Activated CD4-positive, alpha-beta T cell treated with anti-CD3 and anti-CD28 coated beads, Interleukin-2, amount 10 ng/mL, durations not matched to agents 7 days and 5 days (primary cell): ENCODE data around the gene ATP6V0A1. TPM values are rescaled to one million over a fixed set of nuclear protein-coding genes. Genes with fewer than 3 reads are reported as not detected.
"Not testable (repeated sequence)": the region's sequence is repeated elsewhere in the genome, so short reads cannot be mapped to it uniquely, and the experiment has no call there.

Experiments used
- CTCF ChIA-PET: fragments of 350-600 bp; sonication (Branson Sonifier 250); formaldehyde crosslinking; loops from one replicate; lab custom pipeline; 2021; ENCODE audit warnings: antibody characterized with exemption; lab: Charles Lee
- POLR2A ChIA-PET: fragments of 350-600 bp; sonication (Branson Sonifier 250); formaldehyde crosslinking; loops from one replicate; lab custom pipeline; 2021; ENCODE audit warnings: antibody characterized with exemption; lab: Charles Lee
- DNase-seq: peaks from one replicate; pipeline ENCODE4 v3.0.0-alpha.2; 2020
- H3K27ac Mint-ChIP-seq: one replicate; pipeline ENCODE4 v1.8.0; 2021; ENCODE audit warnings: mild to moderate bottlenecking, moderate library complexity, mixed read lengths
- H3K27me3 Mint-ChIP-seq: one replicate; pipeline ENCODE4 v1.8.0; 2021; ENCODE audit warnings: mixed read lengths
- H3K36me3 Mint-ChIP-seq: one replicate; pipeline ENCODE4 v1.8.0; 2021; ENCODE audit warnings: low read depth, mixed read lengths
- H3K4me1 Mint-ChIP-seq: one replicate; pipeline ENCODE4 v1.8.0; 2021; ENCODE audit warnings: mixed read lengths
- H3K4me3 Mint-ChIP-seq: one replicate; pipeline ENCODE4 v1.8.0; 2021; ENCODE audit warnings: mild to moderate bottlenecking, moderate library complexity, mixed read lengths
- H3K9me3 Mint-ChIP-seq: one replicate; pipeline ENCODE4 v1.8.0; 2021; ENCODE audit warnings: mixed read lengths
- total RNA-seq, 2 experiments: library from RNA; stranded (reverse); gene quantifications; one replicate each; pipeline ENCODE4 v1.2.3, GENCODE V29; 2021

The ATP6V0A1 gene
- total RNA-seq, 2 experiments from 2014 or later, result 4.9 to 8.9 TPM

DNA sequence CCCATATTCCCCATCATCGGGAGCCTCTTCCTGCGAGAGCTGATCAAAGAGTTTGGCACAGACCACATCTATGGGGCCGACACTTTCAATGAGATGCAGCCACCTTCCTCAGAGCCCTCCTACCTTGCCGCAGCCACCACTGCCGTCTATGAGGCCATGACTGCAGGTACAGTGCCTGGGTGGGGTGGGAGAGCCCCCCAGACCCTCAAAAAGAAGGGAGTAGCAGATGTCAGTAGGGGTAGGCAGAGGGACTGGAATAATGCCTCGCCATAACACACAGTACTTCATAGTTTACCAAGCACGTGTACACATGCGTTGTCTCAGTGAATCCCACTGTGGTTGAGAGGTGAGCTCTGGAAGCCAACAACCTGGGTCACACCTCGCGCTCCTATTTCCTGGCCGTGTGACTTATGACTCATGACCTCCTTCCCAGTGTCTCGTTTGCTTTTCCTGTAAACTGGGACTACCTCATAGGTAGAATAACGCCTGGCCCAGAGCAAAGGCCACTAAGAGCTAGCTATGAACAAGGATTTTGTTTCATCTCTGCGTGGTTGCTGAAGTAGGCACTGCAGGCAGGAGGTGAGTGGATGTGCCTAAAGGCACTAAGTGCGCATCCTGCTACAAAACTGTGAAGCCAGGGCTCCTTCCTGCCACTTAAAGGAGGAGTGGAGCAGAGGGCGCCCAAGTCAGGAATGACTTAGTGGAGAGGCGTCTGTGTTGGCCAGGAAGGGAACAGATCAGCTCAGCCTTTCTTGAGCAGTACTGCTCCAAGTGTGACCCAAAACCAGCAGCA lies 82.6 kb downstream of the ATP6V0A1 start:
- no peak for DNase-seq
- Mint-ChIP-seq H3K4me1 (peaks cover 41% of the 10 kb centered on the region), H3K27ac (peak overlapping the region; percentile 77), H3K4me3 (peak overlapping the region; percentile 14), H3K27me3 (no peaks in the 10 kb centered on the region), H3K9me3 (no peaks in the 10 kb centered on the region), H3K36me3 (peaks cover 9% of the 10 kb centered on the region)
- POLR2A ChIA-PET, result interaction anchor here (0.7 kb wide), 1 partner anchor 299 kb away, joined by 3 read pairs; no protein-coding TSS in a partner anchor
- CTCF ChIA-PET, result interaction anchor here (0.5 to 1.8 kb wide), 8 partner anchors 10 to 1660 kb away, joined by 3 to 9 read pairs (median 4); no protein-coding TSS in a partner anchor

- ChIA-PET CTCF (interaction anchor here (1.2 to 1.4 kb wide), 3 partner anchors 9 to 34 kb away, joined by 3 to 4 read pairs (median 4); partner anchors contain the start of gene PSMC3IP), POLR2A (interaction anchor here (0.6 kb wide), 1 partner anchor 249 kb away, joined by 3 read pairs; no protein-coding TSS in a partner anchor)
- H3K36me3 Mint-ChIP-seq, result peaks cover 9% of the 10 kb centered on the region
- no peaks in the 10 kb centered on the region for H3K27me3 Mint-ChIP-seq
- H3K27ac Mint-ChIP-seq, result no peak overlapping the region
- no peak overlapping the region for H3K4me3 Mint-ChIP-seq
- peaks cover 26% of the 10 kb centered on the region for H3K4me1 Mint-ChIP-seq
- DNase-seq, result no peak
- no peaks in the 10 kb centered on the region for H3K9me3 Mint-ChIP-seq
Observed at GRCh38 chr17:42543190-42544079, 84.8 kb downstream of the ATP6V0A1 start.

GRCh38 chr17:42544874-42545283 lies 86.2 kb downstream of the ATP6V0A1 start:
- ChIA-PET CTCF (interaction anchor here (1.2 kb wide), 1 partner anchor 34 kb away, joined by 3 read pairs; no protein-coding TSS in a partner anchor), POLR2A (no interaction called here)
- Mint-ChIP-seq H3K4me3 (no peak overlapping the region), H3K4me1 (peaks cover 29% of the 10 kb centered on the region), H3K27me3 (no peaks in the 10 kb centered on the region), H3K27ac (no peak overlapping the region), H3K9me3 (no peaks in the 10 kb centered on the region), H3K36me3 (peaks cover 2% of the 10 kb centered on the region)
- DNase-seq, result no peak

DNA sequence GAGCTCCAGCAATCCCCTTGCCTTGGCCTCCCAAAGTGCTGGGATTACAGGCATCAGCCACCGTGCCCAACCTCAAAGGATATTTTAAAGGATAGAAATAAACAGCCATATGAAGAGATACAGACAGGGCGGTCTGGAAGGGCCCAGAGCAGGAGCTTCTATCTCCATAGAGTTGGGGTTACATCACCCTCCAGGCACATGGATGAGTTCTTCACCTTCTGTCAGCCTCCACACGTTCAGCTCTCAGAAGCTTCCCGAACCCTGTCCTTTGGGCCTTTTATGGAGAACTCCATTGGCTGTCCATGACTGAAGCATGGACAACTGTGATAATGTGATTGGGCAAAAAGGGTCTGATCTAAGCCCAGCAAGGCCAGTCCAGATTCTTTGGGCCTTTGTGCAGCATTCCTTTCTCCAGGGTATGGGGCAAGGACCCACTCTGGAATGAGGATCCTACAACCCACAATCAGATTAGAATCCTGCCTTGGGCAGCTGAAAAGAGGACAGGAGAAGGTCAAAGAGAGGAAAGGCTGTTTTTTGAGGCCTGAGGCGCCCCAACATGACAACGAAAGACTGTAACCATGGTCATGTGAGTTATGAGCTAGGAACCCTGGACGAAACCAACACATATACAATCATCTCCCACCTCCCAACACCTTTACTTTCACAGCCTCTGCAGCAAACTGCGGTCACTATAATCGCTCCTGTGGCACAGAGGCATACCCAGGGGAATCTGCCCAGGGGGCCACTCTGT lies 87.3 kb downstream of the ATP6V0A1 start:
- H3K4me3 Mint-ChIP-seq, POLR2A ChIA-PET, H3K27me3 Mint-ChIP-seq, DNase-seq, H3K36me3 Mint-ChIP-seq, H3K9me3 Mint-ChIP-seq, H3K27ac Mint-ChIP-seq: not testable (repeated sequence)
- CTCF ChIA-PET, result interaction anchor here (1.2 kb wide), 1 partner anchor 33 kb away, joined by 3 read pairs; no protein-coding TSS in a partner anchor
- H3K4me1 Mint-ChIP-seq, result peaks cover 21% of the 10 kb centered on the region

DNA sequence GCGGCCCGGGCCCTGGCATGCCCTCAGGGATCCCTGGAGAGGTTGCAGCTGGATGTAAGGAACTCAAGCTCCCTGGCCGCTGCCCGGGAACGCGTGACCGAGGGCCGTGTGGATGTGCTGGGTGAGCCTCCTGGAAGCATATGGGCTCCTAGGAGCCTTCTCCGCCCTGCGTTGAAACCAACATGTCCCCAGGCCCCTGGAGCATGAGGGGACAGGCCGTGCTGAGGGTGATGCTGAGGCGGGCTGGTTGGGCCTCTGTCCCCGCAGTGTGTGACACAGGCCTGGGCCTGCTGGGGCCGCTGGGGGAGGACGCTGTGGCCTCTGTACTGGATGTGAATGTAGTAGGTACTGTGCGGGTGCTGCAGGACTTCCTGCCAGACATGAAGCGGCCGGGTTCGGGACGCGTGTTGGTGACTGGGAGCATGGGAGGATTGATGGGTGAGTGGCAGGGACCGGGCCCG lies 88.4 kb downstream of the ATP6V0A1 start:
- POLR2A ChIA-PET, result no interaction called here
- H3K4me3 Mint-ChIP-seq, result no peak overlapping the region
- no peaks in the 10 kb centered on the region for H3K9me3 Mint-ChIP-seq

GRCh38 chr17:42547698-42548069 lies 89.0 kb downstream of the ATP6V0A1 start:
- H3K27me3 Mint-ChIP-seq, result no peaks in the 10 kb centered on the region
- H3K27ac Mint-ChIP-seq, result no peak overlapping the region
- no peak overlapping the region for H3K4me3 Mint-ChIP-seq
- DNase-seq, result no peak
- no peaks in the 10 kb centered on the region for H3K9me3 Mint-ChIP-seq
- H3K36me3 Mint-ChIP-seq, result peaks cover 3% of the 10 kb centered on the region
- POLR2A ChIA-PET, result no interaction called here
- peaks cover 15% of the 10 kb centered on the region for H3K4me1 Mint-ChIP-seq
- CTCF ChIA-PET, result interaction anchor here (0.5 to 1.7 kb wide), 7 partner anchors 11 to 737 kb away, joined by 3 to 10 read pairs (median 4); partner anchors contain the start of gene NAGLU

More for the DNA sequence above, 88.4 kb downstream of the ATP6V0A1 start:
- H3K4me1 Mint-ChIP-seq, result peaks cover 13% of the 10 kb centered on the region
- H3K27ac Mint-ChIP-seq, result no peak overlapping the region
- CTCF ChIA-PET, result interaction anchor here (0.5 to 1.7 kb wide), 3 partner anchors 10 to 737 kb away, joined by 3 to 10 read pairs (median 3); no protein-coding TSS in a partner anchor
- no peaks in the 10 kb centered on the region for H3K27me3 Mint-ChIP-seq
- peaks cover 3% of the 10 kb centered on the region for H3K36me3 Mint-ChIP-seq
- no peak for DNase-seq

DNA sequence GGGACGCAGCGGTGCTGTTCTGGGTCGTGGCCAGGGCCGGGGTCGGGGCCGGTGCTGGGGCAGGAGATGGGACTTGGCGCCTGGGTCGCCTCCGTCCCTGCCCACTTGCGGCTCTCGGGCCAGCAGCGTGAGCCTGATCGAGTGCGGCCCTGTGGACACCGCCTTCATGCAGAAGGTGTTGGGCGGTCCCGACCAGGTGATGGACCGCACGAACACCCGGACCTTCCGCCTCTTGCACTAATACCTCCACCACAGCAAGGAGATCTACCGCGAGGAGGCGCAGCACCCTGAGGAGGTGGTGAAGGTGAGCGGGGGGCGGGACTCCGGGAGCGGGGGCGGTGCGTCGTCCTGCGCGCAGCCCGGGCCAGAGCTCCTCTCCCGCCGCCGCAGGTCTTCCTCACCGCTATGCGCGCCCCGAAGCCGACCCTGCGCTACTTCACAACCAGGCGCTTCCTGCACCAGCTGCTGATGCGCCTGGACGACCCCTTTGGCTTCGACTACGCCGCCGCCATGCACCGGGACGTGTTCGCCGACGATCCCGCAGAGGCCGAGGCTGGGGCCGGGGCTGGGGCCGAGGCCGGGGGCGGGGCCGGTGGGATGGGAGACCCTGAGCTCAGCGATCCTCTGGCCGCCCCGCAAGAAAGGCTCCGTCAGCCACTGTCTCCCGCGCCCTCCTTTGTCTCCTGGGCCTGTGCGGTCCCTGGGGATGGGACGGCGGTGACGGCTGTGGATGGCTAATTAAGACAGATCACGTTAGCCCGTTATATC lies 89.6 kb downstream of the ATP6V0A1 start:
- no peaks in the 10 kb centered on the region for H3K9me3 Mint-ChIP-seq
- peaks cover 16% of the 10 kb centered on the region for H3K4me1 Mint-ChIP-seq
- no peak overlapping the region for H3K27ac Mint-ChIP-seq
- peak; percentile 83 for DNase-seq
- ChIA-PET CTCF (interaction anchor here (1.1 to 1.7 kb wide), 5 partner anchors 10 to 30 kb away, joined by 3 to 10 read pairs (median 5); partner anchors contain the start of gene NAGLU), POLR2A (no interaction called here)
- H3K4me3 Mint-ChIP-seq, result peak overlapping the region; percentile 52
- H3K36me3 Mint-ChIP-seq, result peaks cover 3% of the 10 kb centered on the region
- H3K27me3 Mint-ChIP-seq, result no peaks in the 10 kb centered on the region

DNA sequence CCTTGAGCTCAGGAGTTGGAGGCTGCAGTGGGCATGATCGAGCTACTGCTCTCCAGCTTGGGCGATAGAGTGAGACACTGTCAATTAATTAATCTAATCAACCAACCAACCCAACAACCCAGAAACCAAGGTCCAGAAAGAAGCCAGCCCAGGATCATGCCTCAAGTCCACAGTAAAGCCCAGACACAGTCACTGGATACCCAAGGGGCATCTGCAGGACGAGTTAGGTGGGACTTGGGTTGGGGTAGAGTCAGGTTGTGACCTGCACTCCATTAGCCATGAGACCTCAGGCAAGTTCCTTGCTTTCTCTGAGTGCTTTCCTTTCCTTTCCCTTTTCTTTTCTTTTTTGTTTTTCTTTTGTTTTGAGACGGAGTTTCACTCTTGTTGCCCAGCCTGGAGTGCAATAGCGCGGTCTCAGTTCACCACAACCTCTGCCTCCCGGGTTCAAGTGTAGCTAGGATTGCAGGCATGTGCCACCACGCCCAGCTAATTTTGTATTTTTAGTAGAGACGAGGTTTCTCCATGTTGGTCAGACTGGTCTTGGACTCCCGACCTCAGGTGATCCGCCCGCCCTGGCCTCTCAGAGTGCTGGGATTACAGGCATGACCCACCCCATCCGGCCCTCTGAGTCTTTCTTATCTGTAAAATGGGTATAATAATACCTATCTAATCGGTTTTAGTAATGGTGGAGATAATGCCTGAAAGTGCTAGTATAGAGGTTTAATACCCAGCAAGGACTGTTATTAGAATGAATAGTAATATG lies 90.5 kb downstream of the ATP6V0A1 start:
- no peak overlapping the region for H3K27ac Mint-ChIP-seq
- DNase-seq, result no peak
- H3K4me3 Mint-ChIP-seq, result peak overlapping the region; percentile 40
- peaks cover 6% of the 10 kb centered on the region for H3K36me3 Mint-ChIP-seq
- CTCF ChIA-PET, result interaction anchor here (1.4 to 1.7 kb wide), 4 partner anchors 9 to 29 kb away, joined by 4 to 10 read pairs (median 6); partner anchors contain the start of gene NAGLU
- POLR2A ChIA-PET, result no interaction called here
- peaks cover 21% of the 10 kb centered on the region for H3K4me1 Mint-ChIP-seq
- H3K27me3 Mint-ChIP-seq, result no peaks in the 10 kb centered on the region
- no peaks in the 10 kb centered on the region for H3K9me3 Mint-ChIP-seq

DNA sequence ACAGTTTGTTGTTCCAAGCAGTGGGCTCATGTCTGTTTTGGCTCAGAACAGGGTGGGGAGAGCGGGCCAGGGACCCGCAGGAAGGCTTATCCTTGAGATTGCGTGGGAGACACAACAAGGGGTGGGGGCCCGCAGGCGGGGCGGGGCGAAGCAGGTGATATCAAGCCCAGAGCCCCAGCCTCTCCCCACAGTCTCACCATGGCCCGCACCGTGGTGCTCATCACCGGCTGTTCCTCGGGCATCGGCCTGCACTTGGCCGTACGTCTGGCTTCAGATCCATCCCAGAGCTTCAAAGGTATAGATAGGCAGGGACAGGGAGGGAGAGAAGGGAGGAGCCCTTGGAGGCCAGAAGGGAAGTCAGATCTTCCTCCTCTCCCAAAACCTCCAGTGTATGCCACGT lies 94.1 kb downstream of the ATP6V0A1 start, which contains the start of gene HSD17B1:
Gene HSD17B1, plus strand, starts transcription at position 188 of the 400 bp plus-strand sequence. Its CDS starts 11 bp downstream, at position 199.
- Mint-ChIP-seq H3K4me3 (peak within 1 kb of the TSS; percentile 87), H3K27ac (peak within 1 kb of the TSS; percentile 91), H3K4me1 (peaks cover 37% of the 10 kb centered on the region)
- H3K27me3 Mint-ChIP-seq, H3K36me3 Mint-ChIP-seq, DNase-seq, POLR2A ChIA-PET, H3K9me3 Mint-ChIP-seq: not testable (repeated sequence)
- CTCF ChIA-PET, result interaction anchor here (0.5 kb wide), 1 partner anchor 62 kb away, joined by 3 read pairs; no protein-coding TSS in a partner anchor

DNA sequence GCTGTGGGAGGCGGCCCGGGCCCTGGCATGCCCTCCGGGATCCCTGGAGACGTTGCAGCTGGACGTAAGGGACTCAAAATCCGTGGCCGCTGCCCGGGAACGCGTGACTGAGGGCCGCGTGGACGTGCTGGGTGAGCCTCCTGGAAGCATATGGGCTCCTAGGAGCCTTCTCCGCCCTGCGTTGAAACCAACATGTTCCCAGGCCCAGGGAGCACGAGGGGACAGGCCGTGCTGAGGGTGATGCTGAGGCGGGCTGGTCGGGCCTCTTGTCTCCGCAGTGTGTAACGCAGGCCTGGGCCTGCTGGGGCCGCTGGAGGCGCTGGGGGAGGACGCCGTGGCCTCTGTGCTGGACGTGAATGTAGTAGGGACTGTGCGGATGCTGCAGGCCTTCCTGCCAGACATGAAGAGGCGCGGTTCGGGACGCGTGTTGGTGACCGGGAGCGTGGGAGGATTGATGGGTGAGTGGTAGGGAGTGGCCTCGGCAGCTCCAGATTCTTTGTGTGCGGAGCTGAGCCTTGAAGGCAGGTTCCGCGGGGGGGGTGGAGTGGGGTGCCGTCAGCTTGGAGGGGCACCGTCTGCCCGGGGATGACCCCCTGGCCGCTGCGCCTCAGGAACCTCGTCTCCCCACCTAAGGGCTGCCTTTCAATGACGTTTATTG lies 94.6 kb downstream of the ATP6V0A1 start:
- H3K4me1 Mint-ChIP-seq, result peaks cover 37% of the 10 kb centered on the region
- no peaks in the 10 kb centered on the region for H3K9me3 Mint-ChIP-seq
- CTCF ChIA-PET, result interaction anchor here (0.5 to 2.1 kb wide), 7 partner anchors 12 to 69 kb away, joined by 3 to 9 read pairs (median 3); partner anchors contain the start of genes NAGLU and PSMC3IP
- H3K36me3 Mint-ChIP-seq, result peaks cover 7% of the 10 kb centered on the region
- DNase-seq, result no peak
- no peaks in the 10 kb centered on the region for H3K27me3 Mint-ChIP-seq
- POLR2A ChIA-PET, result no interaction called here
- H3K4me3 Mint-ChIP-seq, result peak overlapping the region; percentile 87
- H3K27ac Mint-ChIP-seq, result peak overlapping the region; percentile 91
